ENCODE measurements around the gene UPB1.

UPB1 gene

DNA sequence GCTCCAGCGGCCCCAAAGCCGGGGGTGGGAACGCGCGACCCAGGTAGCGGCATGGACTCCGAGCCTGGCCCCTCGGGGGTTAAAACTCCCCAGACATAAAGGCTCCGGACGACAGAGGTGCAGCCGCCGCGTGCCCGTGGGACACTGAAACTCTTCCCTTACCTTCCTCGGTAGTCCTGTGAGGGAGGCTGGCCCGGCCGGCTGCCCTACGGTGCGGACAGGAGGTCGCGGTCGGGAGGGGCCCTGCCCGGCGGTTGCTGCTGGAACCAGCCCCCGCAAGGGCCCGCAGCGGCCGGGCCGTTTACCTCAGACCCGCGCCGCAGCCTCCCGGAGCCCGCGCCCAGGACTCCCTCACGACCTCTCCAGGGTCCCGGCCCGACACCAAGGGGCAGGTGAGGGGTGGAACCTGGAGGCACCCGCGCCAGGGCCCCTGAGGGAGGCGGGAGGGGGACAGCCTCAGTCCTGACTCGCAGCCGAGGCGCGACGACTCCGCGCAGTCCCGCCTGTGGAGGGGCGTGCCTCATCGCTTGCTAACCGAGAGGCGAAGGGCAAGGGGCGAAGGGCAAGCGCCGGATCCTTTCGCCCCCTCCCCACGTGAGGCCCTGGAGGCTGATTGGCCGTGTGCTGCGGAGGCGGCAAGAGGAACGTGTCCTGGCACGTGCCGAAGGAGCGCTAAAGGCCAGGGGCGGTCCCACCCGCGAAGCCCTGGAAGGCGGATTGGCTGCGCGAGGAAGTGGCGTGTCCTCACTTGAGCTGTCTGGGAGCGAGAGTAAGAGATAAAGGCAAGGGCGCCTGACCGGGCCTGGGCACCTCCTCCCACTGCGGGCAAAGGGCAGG, at the start of gene UPB1:
TSS of gene UPB1 (plus strand) at position 805 of the 837 bp plus-strand sequence. CDS start 72 bp downstream, outside the sequence.
- DNase-seq: no peak

DNA sequence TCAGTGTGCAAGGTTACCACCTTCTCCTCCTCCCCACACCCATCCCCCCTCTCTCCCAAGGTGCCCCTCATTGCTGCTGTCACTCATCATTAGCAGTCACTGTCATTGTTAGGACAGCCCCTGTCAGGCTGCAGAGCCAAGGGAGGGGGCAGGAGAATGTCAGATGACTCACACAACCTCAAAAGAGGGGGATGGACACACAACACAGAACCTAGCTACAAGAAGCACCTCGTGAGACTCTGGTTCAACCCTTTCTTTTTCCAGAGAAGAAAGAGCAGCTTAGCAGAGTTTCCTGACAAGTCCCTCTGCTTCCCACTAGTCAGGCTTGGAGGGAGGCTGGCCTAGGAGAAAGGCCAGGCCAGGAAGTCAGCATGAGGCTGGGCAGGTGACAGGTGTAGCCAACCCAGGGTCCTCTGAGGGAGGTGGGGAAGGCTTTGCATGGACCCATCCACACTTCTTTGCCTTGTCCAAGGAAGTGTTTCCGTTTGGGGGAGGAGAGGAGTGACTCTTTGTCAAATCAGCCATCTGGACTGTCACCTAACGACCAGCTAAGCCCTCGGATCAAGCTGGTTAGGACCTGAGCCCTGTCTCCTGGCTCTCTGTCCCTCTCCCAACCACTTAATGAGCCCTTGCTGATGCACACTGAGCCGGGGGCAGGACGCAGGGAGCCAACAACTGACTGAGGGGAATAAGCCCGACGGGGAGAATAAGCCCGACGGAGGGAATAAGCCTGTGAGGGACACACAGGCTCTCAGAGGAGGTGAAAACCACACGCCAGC, 49.5 kb upstream of the UPB1 start:
- no peak for DNase-seq

DNA sequence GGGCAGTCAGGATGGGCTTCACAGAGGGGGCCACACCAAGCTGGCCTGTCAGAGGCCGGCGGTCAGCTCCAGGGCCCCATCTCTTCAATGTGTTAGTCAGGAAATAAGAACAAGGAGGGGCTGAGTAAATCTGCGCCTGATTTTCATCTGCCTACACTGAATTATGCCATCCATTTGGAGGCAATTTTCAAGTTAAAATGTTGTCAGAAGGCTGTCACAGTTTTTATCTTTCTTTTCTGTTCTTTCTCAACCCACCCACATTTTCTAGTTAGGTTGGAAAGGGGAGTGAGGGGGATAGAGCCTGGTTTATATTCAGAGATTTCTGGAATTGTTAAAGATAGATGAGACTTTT, 48.9 kb upstream of the UPB1 start:
- DNase-seq: no peak

DNA sequence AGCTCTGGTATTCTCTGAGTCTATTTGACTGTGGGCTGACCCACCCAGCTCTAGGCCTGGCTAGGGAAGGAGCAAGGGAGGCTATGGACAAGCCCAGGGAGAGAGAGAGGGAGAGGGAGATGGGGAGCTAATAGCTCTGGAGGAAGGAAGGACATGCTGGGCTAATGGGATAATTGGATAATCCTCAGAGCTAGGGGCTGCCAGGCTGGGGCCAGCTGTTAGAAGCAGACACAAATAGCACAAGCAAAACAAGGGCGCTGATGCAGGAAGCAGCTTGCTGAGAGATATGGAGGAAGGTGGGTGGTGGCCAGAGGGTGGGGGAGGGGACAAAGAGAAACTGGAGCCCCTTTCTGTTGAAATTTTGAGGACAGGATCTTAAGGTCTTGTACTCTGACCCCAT, 44.5 kb upstream of the UPB1 start:
- DNase-seq: no peak

DNA sequence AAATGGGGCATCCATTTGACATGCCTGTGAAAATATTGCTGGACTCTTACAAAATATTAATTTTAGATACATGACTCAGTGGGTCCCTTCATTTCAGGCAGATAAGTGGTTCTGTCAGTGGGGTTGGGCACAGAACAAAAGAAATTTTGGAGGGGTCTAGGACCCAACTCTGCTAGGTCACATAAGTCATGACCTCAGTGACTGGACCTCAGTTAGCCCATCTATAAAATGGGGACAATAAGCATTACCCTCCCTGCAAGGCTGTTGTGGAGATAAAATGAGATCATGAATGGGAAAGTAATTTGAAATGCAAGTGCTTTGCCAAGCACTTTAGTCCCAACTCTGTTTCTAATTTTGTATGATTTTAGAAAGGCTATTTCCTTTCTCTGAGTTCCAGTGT, 44.0 kb upstream of the UPB1 start:
- DNase-seq: no peak

DNA sequence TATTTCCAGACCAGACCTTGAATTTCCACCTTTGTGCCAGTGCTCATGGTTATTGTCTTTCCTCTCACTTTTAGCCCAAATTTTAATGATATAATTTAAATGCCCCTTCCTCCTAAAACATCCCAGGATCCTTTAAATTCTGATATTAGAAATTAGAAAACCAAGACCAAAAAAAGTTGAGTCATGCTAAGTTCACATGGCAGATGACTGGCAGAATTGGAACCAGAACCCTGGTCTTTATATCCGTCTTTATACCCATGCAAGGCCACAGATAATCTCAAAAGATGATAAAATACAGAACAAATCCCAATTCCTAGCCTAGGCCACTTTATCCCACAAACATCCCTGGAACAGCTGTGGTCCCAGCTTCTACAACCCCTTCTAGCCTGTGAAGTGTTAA, 41.3 kb upstream of the UPB1 start:
- no peak for DNase-seq

DNA sequence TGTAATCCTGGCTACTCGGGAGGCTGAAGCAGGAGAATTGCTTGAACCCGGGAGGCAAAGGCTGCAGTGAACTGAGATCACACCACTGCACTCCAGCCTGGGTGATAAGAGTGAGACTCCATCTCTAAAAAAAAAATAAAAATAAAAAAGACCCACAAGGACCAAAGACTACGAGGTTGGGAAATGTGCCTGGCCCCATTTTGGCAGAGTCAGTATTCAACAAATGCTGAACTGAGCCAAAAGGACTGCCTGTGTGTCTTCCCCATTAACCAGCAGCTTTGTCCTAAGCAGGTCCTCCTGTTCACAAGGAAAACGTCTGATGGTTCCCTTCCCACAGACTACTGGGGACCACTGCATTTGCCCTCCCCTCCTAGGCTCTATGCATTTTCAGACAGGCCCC, 40.1 kb upstream of the UPB1 start:
- DNase-seq: no peak

DNA sequence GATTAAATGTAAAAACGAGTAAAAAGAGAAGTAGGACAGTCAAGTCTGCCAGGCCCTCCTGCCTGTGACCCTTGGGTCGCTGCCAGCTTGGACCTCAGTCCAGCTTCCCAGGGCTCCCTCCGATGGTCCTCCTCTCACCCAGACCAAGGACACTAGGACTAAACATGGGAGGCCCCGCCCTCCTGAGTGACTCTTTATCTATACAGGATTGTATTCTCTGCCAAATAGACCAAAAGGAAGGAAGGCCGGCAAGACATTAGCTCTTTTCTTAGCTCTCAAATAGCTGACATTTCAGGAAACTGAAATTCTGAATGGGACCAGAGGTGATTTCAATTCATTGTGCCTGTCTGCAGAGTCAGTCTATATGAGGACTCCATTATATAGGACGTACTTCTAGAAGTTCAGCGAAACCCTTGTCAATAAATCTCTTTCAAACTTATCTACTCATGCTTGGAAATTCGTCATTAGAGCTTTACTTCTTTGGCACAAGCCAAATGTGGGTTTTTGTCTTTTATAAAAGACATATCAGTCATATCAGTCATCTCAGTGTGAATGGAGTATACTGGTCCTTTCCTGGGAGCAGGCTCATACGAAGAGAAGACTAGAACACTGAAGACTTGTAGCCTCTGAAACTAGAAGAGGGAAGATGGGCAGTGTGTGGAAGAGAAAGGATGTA, 39.2 kb upstream of the UPB1 start:
- no peak for DNase-seq

DNA sequence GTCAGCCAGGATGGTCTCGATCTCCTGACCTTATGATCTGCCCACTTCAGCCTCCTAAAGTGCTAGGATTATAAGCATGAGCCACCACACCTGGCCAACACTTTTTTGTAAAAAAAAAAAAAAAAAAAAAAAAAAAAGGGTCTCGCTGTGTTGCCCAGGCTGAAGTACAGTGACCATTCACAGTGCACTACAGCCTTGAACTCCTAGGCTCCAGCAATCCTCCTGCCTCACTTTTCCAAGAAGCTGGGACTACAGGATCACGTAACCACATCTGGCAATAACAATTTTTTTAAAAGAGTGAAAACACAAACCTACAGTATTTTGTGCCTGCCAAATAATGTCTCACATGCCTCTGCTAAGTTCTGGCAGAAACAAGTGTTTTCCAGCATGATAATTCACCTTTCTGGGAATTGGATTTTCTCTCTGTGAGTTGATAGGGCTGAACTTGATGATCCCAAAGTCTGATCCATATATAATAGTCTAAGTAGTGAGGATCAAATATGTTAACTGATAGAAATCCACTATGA, 37.2 kb upstream of the UPB1 start:
- DNase-seq: no peak

DNA sequence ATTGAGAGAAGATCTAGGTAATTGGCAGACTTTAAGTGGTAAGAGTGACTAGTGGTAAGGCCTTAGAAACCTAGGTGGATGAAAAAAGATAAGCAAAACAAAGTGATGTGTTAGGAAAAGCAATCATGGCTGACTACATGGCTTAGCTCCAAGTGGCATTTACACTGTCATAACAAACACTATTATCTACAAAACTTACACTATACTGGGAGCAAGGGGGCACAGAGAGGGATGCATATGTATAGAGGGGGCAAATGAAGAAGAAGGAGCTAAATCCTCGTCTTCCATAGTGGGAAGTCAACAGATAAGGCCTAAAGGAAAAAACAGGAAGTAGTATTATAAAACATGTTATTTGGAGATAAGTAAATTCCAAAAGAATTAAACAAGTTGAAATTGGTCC, 35.2 kb upstream of the UPB1 start:
- no peak for DNase-seq

DNA sequence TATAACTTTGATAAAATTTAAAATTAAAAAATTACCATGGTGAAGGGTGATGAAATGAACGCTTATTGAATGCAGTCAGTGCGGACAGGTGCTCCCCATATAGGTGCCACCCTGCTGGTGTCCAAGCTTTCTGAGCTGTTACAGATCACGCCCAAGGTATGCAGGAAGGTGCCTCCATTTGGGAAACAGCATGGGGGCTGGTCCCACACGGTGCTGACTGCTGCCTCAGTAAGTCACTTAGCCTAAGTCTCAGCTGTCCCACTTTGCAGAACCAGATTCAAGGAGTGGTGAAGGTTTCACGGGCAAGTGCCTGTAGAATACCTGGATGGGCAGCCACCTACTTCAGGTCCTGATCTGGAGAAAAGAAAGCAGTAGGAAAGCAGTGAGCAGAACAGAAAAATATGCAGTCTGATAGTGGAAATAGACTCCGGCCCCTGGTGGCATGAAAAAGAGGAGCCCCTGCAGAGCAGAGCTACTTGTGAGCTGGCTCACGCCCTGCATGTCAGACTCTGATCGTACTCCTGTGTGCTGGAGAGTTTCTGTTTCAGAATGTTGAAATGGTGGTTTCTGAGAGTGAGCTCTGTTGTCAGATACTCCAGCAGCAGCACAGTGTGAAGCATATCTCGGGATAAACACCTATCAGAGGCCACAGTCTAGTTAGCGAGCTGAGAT, 34.6 kb upstream of the UPB1 start:
- DNase-seq: no peak

DNA sequence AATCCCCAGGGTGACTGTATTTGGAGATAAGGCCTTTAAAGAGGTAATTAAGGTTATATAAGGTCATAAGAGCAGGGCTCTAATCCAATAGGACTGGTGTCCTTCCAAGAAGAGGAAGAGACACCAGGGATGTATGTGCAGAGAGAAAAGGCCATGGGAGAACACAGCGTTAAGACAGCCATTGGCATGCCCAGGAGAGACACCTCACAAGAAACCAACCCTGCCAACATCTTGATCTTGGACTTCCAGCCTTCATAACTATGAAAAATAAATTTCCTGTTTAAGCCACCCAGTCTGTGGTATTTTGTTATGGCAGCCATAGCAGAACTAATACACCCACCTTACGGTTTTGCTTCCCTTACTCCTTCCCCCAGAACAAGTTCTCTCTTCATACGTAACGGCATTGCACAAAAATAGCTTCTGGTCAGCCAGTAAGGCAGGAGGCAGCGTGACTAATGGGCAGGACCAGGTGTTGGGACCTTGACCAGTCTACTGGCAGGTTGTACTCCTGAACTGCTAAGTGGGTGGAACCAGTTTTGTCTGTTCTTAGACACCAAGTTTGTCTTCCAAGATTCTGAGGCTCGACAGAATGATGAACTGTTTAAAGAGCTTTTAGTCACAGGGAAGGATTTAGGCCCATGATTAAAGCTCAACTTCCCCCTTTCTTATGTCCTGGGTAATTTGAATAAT, 31.9 kb upstream of the UPB1 start:
- DNase-seq: no peak

DNA sequence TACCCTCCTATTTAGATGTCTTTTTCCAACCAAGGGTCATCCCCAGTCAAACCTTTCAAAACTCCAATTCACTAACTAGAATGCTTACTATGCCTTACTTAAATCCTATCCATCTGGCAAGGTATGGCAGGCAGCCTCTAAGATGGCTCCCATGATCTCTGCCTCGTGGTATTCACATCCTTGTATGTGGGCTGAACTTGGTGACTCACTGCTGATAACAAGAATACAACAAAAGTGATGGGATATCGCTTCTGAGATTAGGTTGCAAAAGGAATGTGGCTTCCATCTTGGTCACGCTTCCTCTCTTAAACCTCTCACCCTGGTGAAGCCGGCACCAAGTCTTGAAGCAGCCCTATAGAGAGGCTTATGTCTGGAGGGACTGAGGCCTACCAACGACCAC, 29.6 kb upstream of the UPB1 start:
- DNase-seq: no peak

DNA sequence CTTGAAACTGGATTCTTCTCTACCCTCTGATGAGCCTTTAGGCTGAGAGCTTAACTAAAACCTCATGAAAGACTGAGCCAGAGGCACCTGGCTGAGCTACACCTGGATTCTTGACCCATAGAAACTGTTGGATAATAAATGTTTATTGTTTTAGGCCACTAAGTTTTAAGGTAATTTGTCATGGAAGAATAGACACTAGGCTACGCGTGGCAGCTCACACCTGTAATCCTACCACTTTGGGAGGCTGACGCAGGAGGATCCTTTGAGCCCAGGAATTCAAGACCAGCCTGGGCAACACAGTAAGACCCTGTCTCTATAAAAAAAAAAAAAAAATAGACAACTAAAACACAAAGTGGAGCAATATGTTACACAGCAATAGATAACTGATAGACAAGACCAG, 29.2 kb upstream of the UPB1 start:
- no peak for DNase-seq

DNA sequence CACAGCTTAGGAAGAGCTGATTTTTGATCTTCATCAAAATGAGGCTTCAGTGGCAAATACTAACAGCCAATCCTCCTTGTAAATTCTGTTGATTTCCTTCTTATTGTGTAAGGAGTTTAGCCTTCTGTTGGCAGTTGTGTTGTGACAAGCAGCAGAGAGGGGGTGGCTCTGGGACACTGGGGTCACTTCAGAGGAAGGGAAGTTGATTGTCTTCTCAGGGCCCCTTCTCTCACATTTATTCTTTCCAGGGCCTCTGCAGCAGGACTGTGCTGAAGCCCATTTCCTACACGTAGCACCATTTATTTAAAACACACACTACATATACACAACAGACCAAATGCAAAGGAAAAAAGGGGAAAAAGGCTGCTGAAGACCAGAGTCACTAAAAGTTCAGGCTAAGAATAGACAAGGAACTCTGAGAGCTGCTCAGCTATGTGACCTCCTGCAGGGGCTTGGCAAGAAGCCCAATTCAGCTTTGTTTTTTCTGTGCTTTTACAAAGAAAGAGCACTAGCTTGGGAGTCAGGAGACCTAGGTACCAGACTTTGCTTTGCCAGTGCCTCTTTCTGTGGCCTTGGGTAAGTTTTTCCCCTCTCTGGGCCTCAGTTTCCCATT, 28.3 kb upstream of the UPB1 start:
- no peak for DNase-seq

DNA sequence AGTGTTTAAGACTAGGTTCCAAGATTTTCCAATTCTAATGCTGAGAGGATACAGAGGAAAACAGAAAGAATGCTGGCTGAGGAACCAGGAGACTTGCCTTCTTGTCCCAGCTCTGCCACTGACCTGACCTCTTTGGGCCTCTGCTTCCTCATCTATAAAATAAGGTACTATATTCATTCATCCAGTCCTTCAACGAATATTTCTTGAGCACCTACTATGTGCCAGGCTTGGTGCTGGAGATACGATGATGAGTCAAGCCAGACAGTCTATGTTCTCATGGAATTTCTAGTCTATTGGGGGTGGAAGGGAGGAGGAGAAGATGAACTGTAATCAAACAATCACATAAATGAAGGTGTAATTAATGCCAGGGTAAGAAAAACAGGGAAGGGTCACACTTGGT, 27.8 kb upstream of the UPB1 start:
- DNase-seq: no peak

DNA sequence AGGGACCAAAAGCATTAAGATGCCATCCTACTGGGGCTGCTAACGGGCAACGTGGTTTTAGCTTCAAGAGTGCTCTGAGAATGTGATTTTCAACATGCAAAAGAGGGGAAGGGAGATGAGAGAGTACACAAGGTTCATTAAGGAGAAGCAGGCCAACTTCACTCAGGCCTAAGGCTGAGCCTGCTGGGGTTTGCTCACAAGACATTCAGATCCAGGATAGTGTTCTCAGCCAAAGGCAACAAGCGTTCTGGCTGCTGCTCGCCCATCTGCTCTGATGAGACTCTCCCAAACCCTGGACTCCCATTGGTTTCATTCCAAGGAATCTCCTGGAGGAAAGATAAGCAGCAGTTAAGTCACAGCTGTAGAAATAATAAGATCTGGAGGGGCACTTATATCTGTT, 23.6 kb upstream of the UPB1 start:
- DNase-seq: no peak

DNA sequence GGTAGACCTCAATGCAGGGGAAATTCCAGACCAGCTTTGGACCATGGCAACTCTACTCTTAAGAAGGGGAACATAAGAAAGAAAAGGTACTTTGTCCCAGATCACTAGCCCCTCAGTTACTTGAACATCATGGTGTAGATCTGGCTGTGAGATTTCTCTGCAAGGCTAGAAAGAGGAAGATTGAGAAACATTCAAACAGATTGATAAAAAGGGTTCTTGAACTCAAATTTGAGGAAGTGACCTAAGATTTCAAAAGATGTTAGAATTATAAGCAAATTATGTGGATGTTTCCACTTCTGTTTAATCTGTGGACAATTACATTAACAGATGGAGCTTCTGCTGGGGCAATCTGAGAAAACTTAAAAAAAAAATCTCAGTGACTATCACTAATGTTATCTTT, 21.8 kb upstream of the UPB1 start:
- no peak for DNase-seq

DNA sequence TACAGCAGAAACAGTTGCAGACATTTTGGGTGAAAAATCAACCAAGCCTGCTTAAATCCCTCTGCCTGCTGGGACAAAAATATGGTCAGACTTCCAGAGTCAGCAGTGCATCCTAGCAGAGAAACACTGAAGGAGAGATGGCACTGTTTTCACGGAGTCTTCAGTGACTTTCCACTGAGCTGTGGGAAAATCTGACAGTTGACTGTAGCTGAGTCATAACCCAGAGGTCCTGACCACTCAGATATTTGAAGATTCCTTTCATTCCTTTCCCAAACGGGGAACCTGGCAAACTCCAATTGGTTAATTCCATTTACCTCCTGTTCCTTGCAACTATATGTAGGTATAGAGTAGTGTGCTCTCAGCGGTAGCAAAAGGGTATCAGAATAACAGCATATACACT, 20.9 kb upstream of the UPB1 start:
- DNase-seq: no peak

DNA sequence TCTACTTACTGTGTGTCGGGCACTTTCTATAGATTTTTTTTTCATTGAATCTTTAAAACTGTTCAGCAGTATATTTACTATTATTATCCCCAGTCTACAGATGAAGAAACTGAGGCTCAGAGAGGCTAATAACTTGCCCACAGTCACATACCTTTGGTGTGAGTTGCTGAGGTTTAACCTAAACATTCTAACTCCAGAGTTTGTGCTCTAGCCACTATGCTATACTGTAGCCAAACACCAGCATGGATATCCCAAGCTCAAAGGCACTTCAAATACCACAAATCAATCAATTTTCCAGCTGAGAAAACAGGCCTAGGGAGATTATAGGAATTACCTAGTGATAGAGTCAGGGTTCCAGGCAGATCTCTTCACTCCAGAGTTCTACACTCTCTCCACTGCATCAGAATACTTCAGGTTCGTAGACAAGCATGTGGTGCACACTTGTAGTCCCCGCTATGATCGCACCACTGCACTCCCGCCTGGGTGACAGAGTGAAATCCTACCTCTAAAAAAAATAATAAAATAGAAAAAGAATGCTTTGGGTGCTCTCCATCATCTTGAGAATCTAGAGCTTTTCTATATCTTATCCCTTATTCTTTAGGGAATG, 20.4 kb upstream of the UPB1 start:
- no peak for DNase-seq

DNA sequence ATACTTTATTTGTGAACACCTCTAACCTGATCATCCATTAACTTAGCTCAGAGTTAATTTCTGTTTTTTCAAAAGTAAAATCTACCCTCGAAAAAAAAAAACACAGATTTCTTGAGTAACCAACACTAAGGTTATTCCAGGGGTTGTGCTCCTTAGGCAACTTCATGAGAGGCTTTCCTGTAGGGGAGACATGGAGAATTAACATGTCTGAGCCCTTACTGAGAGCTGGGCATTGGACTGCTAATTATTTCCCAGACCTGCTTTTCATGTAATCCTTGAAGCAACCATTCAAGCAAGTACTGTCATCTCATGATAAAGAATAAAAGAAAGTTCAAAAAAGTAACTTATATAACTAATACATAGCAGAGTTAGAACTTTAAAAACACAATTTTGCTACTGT, 13.5 kb upstream of the UPB1 start:
- DNase-seq: no peak

DNA sequence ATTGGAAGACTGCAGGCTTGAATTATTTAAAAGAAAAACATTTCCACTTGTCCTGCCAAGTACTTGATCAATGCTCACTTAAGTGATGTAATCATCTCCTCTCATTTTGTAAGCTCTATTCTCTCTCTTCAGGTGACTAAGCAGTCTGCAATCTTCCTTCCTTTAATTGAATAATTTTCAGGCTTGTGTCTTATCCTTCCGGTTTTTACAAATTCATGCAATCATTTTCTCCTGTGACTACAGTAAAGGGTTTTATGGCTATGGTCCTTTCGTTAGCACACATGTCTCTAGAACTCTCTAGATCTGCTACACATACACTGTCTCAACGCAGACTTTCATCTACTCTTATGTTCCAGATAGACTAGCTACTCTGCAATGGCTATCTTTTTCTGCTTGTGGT, 12.6 kb upstream of the UPB1 start:
- no peak for DNase-seq

All from NCI-H2107 (cell line).